GM19328 (cell line): ENCODE results near the gene TTYH1.

ENCODE experiments used
- ATAC-seq: cut with Tn5 transposase; IDR thresholded peaks from one replicate; pipeline ENCODE4 v1.9.1; 2021; ENCODE audit warnings: mild to moderate bottlenecking, moderate library complexity; ENCODE audit not compliant: unreplicated experiment

The TTYH1 gene

GRCh38 chr19:54473892-54474372 lies 58.7 kb downstream of the TTYH1 start:
- no peak for ATAC-seq

GRCh38 chr19:54475706-54476105 lies 60.4 kb downstream of the TTYH1 start:
- ATAC-seq = no peak

- ATAC-seq = no peak
These were observed 62.4 kb downstream of the TTYH1 start for GRCh38 chr19:54477650-54478049.

- ATAC-seq = no peak
These were observed 63.5 kb downstream of the TTYH1 start for GRCh38 chr19:54478677-54479266.

- ATAC-seq = no peak
These were observed 64.8 kb downstream of the TTYH1 start for GRCh38 chr19:54480051-54480450.

- ATAC-seq = no peak
These were observed 66.2 kb downstream of the TTYH1 start for GRCh38 chr19:54481326-54481930.

- ATAC-seq = no peak
These were observed 67.6 kb downstream of the TTYH1 start for GRCh38 chr19:54482889-54483288.

- no peak for ATAC-seq
These were observed 69.2 kb downstream of the TTYH1 start for GRCh38 chr19:54484451-54484850.

GRCh38 chr19:54485851-54486250 lies 70.6 kb downstream of the TTYH1 start:
- no peak for ATAC-seq
